Trophoblast cell (in vitro differentiated cells and primary cell): ENCODE results near the gene SPG11.
A peak's percentile ranks its signal among the peaks of the same experiment; 100 is the strongest.
"Not testable (repeated sequence)": the region's sequence is repeated elsewhere in the genome, so short reads cannot be mapped to it uniquely, and the experiment has no call there.

Experiments
- DNase-seq, 2 donors: peaks; one replicate each; pipeline ENCODE4 v3.0.0-alpha.2; 2016
- H2AFZ ChIP-seq: 2 replicates; pipeline ENCODE4 v1.6.1; 2013; ENCODE audit warnings: low read length, moderate library complexity, mild to moderate bottlenecking; ENCODE audit not compliant: insufficient read depth, poor library complexity
- H2AK5ac ChIP-seq: 2 replicates; pipeline ENCODE4 v1.6.1; 2013; ENCODE audit warnings: mild to moderate bottlenecking, low read length
- H2BK120ac ChIP-seq: 2 replicates; pipeline ENCODE4 v1.6.1; 2013; ENCODE audit warnings: low read length, mild to moderate bottlenecking, moderate library complexity; ENCODE audit not compliant: insufficient read depth, poor library complexity
- H2BK12ac ChIP-seq: 2 replicates; pipeline ENCODE4 v1.6.1; 2013; ENCODE audit warnings: mild to moderate bottlenecking, low read length, moderate library complexity
- H2BK5ac ChIP-seq: 2 replicates; pipeline ENCODE4 v1.6.1; 2013; ENCODE audit warnings: low read length, low read depth, moderate library complexity, mild to moderate bottlenecking; ENCODE audit not compliant: poor library complexity
- H3K14ac ChIP-seq: 2 replicates; pipeline ENCODE4 v1.6.1; 2013; ENCODE audit warnings: mild to moderate bottlenecking, low read length
- H3K18ac ChIP-seq: 2 replicates; pipeline ENCODE4 v1.6.1; 2013; ENCODE audit warnings: mild to moderate bottlenecking, low read length
- H3K23ac ChIP-seq: 2 replicates; pipeline ENCODE4 v1.6.1; 2013; ENCODE audit warnings: low read length
- H3K27ac ChIP-seq: 2 replicates; pipeline ENCODE4 v1.5.1; 2013; ENCODE audit warnings: low read depth, mild to moderate bottlenecking, inconsistent platforms, low read length, moderate library complexity
- H3K27me3 ChIP-seq: 2 replicates; pipeline ENCODE4 v1.6.1; 2013; ENCODE audit warnings: inconsistent platforms, mild to moderate bottlenecking, low read length, moderate library complexity; ENCODE audit not compliant: insufficient read depth
- H3K36me3 ChIP-seq, 2 experiments: 1 replicate in 1 of 2; 2 replicates in 1 of 2; pipeline ENCODE4 v1.6.1; 2013; ENCODE audit warnings: low read length in 2 of 2, mild to moderate bottlenecking in 2 of 2, moderate library complexity in 1 of 2; ENCODE audit not compliant: insufficient read depth in 2 of 2, control insufficient read depth in 1 of 2
- H3K4ac ChIP-seq: 2 replicates; pipeline ENCODE4 v1.6.1; 2013; ENCODE audit warnings: low read depth, mild to moderate bottlenecking, low read length, moderate library complexity
- H3K4me1 ChIP-seq, 2 experiments: 1 replicate in 1 of 2; 2 replicates in 1 of 2; pipeline ENCODE4 v1.6.1; 2013; ENCODE audit warnings: low read length in 2 of 2, mild to moderate bottlenecking in 2 of 2, moderate library complexity in 1 of 2; ENCODE audit not compliant: insufficient read depth in 2 of 2, control insufficient read depth in 1 of 2
- H3K4me2 ChIP-seq: 2 replicates; pipeline ENCODE4 v1.6.1; 2013; ENCODE audit warnings: inconsistent platforms, mild to moderate bottlenecking, low read length, moderate library complexity
- H3K4me3 ChIP-seq: 2 replicates; pipeline ENCODE4 v1.5.1; 2013; ENCODE audit warnings: mild to moderate bottlenecking, low read depth, low read length, inconsistent platforms
- H3K79me1 ChIP-seq: one replicate; pipeline ENCODE4 v1.6.1; 2013; ENCODE audit warnings: low read length
- H3K79me2 ChIP-seq: 2 replicates; pipeline ENCODE4 v1.6.1; 2013; ENCODE audit warnings: low read length, mild to moderate bottlenecking; ENCODE audit not compliant: control insufficient read depth, insufficient read depth, poor library complexity
- H3K9ac ChIP-seq: 2 replicates; pipeline ENCODE4 v1.6.1; 2013; ENCODE audit warnings: mild to moderate bottlenecking, low read length
- H3K9me3 ChIP-seq: 2 replicates; pipeline ENCODE4 v1.6.1; 2013; ENCODE audit warnings: low read depth, mild to moderate bottlenecking, control low read depth, inconsistent platforms, low read length; ENCODE audit not compliant: insufficient read depth
- H4K12ac ChIP-seq: 2 replicates; pipeline ENCODE4 v1.6.1; 2013; ENCODE audit warnings: low read depth, mild to moderate bottlenecking, low read length, moderate library complexity
- H4K8ac ChIP-seq: 2 replicates; pipeline ENCODE4 v1.6.1; 2013; ENCODE audit warnings: low read depth, mild to moderate bottlenecking, low read length, moderate library complexity
- H4K91ac ChIP-seq: one replicate; pipeline ENCODE4 v1.6.1; 2013; ENCODE audit warnings: low read depth, mild to moderate bottlenecking, low read length, moderate library complexity
- WGBS: extraction: QIAGEN DNeasy Blood & Tissue Kit; methylation state at CpG from one replicate; pipeline ENCODE4 v1.1.7; 2013; ENCODE audit warnings: missing lambda C conversion rate; ENCODE audit not compliant: insufficient read length, insufficient coverage; ENCODE audit errors: extremely low coverage; 5-methylcytosine and 5-hydroxymethylcytosine counted together

The SPG11 gene

DNA sequence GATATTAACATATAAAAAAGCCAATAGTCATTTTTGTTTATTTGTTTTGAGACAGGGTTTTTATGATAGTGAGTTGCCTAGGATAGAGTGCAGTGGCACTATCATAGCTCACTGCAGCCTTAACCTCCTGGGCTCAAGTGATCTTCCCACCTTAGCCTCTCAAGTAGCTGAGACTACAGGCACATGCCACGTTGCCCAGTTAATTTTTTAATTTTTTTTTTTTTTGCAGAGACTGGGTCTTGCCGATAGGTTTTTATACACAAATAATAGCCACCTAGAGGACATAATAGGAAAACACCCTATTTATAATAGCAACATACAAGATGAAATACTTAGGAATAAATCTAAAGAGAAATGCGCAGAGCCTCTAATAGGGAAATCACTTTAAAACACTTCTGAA lies 113.2 kb downstream of the SPG11 start:
- no peak overlapping the region for H3K9ac ChIP-seq
- H3K9me3 ChIP-seq, result no peaks in the 10 kb centered on the region
- WGBS, result no CpG with 5 or more reads among the region's 3 CpGs
- no peak overlapping the region for H2BK12ac ChIP-seq
- no peak overlapping the region for H2AK5ac ChIP-seq
- H4K12ac ChIP-seq, result no peak overlapping the region
- no peak overlapping the region for H4K8ac ChIP-seq
- H3K4me3 ChIP-seq, result no peak overlapping the region
- H3K79me1 ChIP-seq, result peaks cover 2% of the 10 kb centered on the region
- no peak overlapping the region for H3K23ac ChIP-seq
- DNase-seq, result peak in 1 of 2 donors; percentile 34
- H2AFZ ChIP-seq, result no peak overlapping the region
- H3K79me2 ChIP-seq, result no peaks in the 10 kb centered on the region
- H3K14ac ChIP-seq, result no peak overlapping the region
- no peak overlapping the region for H2BK120ac ChIP-seq
- H3K4ac ChIP-seq, result no peak overlapping the region
- no peaks in the 10 kb centered on the region for H3K27me3 ChIP-seq
- no peak overlapping the region for H4K91ac ChIP-seq
- no peak overlapping the region for H3K4me2 ChIP-seq
- H3K4me1 ChIP-seq, result peaks cover 2 to 3% of the 10 kb centered on the region in 2 experiments
- H3K27ac ChIP-seq, result no peak overlapping the region
- no peak overlapping the region for H2BK5ac ChIP-seq
- H3K36me3 ChIP-seq, result peaks cover 21 to 25% of the 10 kb centered on the region in 2 experiments
- no peak overlapping the region for H3K18ac ChIP-seq

DNA sequence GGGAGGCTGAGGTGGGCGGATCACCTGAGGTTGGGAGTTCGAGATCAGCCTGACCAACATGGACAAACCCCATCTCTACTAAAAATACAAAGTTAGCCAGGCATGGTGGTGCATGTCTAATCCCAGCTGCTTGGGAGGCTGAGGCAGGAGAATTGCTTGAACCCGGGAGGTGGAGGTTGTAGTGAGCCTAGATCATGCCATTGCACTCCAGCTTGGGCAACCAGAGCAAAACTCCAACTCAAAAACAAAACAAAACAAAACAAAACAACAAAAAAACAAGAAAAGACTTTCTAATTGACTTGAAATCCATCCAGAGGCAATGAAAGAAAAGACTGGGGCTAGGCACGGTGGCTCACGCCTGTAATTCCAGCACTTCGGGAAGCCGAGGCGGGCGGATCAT lies 114.3 kb downstream of the SPG11 start:
- peaks cover 19 to 22% of the 10 kb centered on the region in 2 experiments for H3K36me3 ChIP-seq
- not testable (repeated sequence) for H3K4me1 ChIP-seq, H2BK120ac ChIP-seq, H2BK12ac ChIP-seq, H3K9ac ChIP-seq, H3K18ac ChIP-seq, H3K4ac ChIP-seq, H3K27ac ChIP-seq, H3K14ac ChIP-seq, H4K91ac ChIP-seq, H3K4me2 ChIP-seq, H3K27me3 ChIP-seq, H2AK5ac ChIP-seq, H3K23ac ChIP-seq, H4K8ac ChIP-seq, H3K9me3 ChIP-seq, H3K4me3 ChIP-seq, H3K79me2 ChIP-seq, H3K79me1 ChIP-seq, H4K12ac ChIP-seq, H2AFZ ChIP-seq, H2BK5ac ChIP-seq, DNase-seq
- WGBS, result no CpG with 5 or more reads among the region's 9 CpGs

DNA sequence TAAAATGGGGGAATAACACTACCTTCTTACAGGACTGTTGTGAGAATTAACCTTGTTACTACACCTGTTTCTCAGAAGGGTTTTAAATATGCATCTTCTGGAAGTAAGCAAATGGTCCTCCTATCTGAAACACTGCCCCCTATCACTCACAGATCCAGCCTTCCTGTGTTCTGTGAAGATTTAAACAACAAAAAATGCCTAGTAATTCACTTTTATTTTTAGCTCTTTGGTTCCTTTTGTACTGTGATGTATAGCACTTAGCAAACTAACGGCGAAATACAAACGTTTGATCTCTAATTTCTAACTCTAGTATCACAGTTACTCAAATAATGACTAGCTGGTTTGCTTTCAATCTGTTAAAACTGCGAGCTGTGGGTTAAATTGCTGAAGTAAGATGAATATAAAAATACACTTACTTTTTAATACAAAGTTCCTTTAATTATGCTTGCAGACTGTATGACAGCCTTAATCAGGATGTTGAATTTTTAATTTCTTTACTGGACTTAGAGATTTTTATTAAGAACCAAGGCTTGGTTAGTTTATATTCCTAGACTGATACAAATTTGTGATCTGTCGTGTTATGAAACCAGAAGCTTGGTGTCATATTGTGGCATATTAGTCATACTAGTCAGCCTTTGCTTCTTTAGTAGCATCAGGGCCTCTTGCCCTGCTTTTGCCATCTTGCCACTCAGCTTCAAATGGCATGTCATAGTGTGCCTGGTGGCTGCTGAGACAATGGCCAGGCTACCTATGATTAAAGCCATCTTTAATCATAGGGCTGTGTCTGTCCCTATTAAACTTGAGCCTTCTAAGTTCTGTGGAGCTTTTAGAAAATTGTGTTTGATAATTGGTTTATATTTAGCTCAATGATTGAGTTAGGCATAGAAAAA lies 117.3 kb downstream of the SPG11 start:
- H4K12ac ChIP-seq, result no peak overlapping the region
- H2BK12ac ChIP-seq, result no peak overlapping the region
- H2BK120ac ChIP-seq, result no peak overlapping the region
- H3K27ac ChIP-seq, result no peak overlapping the region
- H3K9ac ChIP-seq, result no peak overlapping the region
- no peaks in the 10 kb centered on the region for H3K9me3 ChIP-seq
- H3K4me2 ChIP-seq, result no peak overlapping the region
- no peak overlapping the region for H2BK5ac ChIP-seq
- H2AK5ac ChIP-seq, result no peak overlapping the region
- H3K4me3 ChIP-seq, result no peak overlapping the region
- peaks cover 4 to 5% of the 10 kb centered on the region in 2 experiments for H3K36me3 ChIP-seq
- H3K4me1 ChIP-seq, result no peaks in the 10 kb centered on the region
- DNase-seq, result peak; percentile 10 to 20
- no CpG with 5 or more reads among the region's 5 CpGs for WGBS
- H3K4ac ChIP-seq, result peak overlapping the region; percentile 29
- H3K14ac ChIP-seq, result no peak overlapping the region
- H4K91ac ChIP-seq, result no peak overlapping the region
- peaks cover 2% of the 10 kb centered on the region for H3K79me2 ChIP-seq
- no peak overlapping the region for H4K8ac ChIP-seq
- no peaks in the 10 kb centered on the region for H3K79me1 ChIP-seq
- no peak overlapping the region for H2AFZ ChIP-seq
- H3K23ac ChIP-seq, result no peak overlapping the region
- no peak overlapping the region for H3K18ac ChIP-seq
- no peaks in the 10 kb centered on the region for H3K27me3 ChIP-seq

DNA sequence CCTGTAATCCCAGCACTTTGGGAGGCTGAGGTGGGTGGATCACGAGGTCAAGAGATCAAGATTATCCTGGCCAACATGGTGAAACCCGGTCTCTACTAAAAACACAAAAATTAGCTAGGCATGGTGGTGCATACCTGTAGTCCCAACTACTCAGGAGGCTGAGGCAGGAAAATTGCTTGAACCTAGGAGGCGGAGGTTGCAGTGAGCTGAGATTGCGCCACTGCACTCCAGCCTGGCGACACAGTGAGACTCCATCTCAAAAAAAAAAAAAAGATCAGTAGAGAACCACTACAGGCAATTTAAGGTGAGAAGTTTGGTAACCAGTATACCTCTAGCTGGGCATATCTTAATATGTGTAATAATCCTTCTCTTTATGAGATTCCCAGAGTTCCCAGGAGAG lies 118.7 kb downstream of the SPG11 start:
- not testable (repeated sequence) for H2BK5ac ChIP-seq, H3K4ac ChIP-seq, H4K12ac ChIP-seq, H3K18ac ChIP-seq, H2BK12ac ChIP-seq, H3K79me2 ChIP-seq, H3K27ac ChIP-seq, H2AFZ ChIP-seq, H3K79me1 ChIP-seq, H3K4me3 ChIP-seq, H2BK120ac ChIP-seq, H3K14ac ChIP-seq, H4K91ac ChIP-seq, H3K27me3 ChIP-seq, H3K36me3 ChIP-seq, H3K23ac ChIP-seq, H3K9me3 ChIP-seq, H3K4me1 ChIP-seq, H3K4me2 ChIP-seq, H4K8ac ChIP-seq, H2AK5ac ChIP-seq, H3K9ac ChIP-seq
- WGBS, result no CpG with 5 or more reads among the region's 5 CpGs
- DNase-seq, result peak in 1 of 2 donors; percentile 10
